ENCODE data around the gene WIPF3.

The WIPF3 gene

DNA sequence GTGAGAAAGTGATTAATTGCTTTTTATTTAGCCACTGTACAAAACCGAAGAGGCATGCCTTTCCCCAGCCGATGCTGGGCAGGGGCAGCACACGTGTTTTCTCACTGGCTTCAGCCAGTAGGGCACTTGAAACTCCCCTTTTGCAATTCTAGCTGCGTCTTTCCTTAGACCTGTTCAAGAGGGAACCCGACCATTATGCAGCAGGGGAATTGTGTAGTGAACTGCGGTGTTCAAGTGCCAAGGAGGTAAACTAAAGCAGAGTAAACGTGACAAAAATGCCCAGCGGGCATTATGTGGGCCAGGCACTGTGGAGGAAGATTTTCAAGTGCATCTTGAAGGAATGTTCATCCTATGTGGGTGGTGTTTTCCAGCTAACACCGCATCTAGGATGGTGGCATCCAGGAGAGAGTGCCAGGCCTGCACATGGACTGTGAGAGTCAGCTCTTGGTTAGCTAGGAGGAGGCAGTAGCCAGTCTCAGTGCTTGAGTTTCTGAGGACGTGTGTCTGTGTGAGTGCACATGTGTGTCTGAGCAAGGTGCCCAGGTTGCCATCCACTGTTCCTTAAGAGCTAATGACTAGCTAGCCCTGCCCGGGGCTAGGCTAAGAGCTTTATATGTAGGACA lies 3.3 kb downstream of the WIPF3 start:
- DNase-seq (ENCODE audit: low read depth) = no peak

DNA sequence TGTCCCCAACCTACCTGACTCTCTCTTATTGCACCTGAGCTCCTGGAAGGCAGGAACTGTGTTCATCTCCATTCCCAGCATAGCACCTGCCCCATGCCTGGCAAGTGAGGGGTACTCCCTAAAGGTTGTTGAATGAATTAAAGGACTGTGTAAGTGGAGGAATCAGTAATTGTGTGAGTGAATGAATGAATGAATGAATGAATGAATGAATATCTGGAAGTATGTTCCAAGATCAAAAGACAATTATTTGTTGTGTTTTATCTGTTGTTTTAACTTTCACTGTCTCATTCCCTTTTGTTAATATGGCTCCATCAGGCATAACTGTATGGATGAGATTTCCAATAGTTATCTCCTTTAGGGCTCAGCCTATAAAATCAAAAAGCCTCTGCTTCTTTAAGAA lies 4.0 kb downstream of the WIPF3 start:
- no peak for DNase-seq (ENCODE audit: low read depth)

- no peak for DNase-seq (ENCODE audit: low read depth)
These were observed 4.6 kb downstream of the WIPF3 start for GRCh38 chr7:29810813-29811482.

DNA sequence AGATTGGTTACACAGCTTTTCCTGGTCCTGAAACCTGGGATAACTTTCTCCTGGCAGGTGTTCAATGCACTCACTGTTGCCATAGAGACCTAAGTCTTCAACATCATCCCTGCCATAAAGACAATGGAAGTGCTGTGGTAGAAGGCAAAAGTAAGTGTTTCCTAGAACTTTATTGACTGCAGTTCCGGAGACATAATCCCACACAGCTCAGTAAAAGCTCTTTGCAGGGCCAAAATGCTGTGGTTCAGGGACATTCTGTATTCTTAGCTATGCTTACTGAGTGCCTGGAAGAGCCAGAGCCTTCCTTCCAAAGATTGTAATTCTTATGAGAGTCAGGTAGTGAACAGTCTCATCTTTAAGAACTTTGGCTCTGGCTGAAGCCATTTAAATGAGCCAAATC lies 5.3 kb downstream of the WIPF3 start:
- no peak for DNase-seq (ENCODE audit: low read depth)

DNA sequence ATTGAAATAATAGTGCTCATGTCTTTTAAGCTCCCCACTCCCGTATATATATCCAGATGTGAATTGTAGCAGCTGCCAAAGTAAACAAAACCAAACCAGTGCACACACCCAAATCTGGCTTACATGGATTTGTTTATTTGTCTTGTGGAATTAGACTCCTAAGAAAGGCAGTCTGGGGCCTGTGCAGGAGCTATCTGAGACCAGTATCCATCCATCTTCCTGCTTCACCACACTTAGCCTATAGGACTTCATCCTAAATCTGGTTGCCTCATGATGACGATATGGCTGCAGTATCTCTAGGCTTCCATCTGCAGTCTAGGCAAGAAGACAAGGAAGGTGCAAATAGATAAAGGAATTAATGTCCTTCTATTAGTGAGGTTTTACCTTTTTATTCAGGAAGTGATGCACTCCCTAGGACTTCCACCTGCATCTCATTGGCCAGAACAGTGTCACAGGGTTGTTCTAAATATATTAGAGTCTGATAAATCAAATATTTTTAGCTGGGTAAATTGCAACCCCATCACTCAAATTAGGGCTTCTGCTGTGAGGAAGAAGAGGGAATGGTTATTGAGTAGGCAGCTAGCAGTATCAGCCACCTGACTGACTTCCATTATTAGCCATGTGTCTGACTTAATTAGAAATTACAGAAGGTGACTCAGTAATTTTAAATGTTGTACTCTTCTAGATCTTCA lies 6.0 kb downstream of the WIPF3 start:
- no peak for DNase-seq (ENCODE audit: low read depth)

DNA sequence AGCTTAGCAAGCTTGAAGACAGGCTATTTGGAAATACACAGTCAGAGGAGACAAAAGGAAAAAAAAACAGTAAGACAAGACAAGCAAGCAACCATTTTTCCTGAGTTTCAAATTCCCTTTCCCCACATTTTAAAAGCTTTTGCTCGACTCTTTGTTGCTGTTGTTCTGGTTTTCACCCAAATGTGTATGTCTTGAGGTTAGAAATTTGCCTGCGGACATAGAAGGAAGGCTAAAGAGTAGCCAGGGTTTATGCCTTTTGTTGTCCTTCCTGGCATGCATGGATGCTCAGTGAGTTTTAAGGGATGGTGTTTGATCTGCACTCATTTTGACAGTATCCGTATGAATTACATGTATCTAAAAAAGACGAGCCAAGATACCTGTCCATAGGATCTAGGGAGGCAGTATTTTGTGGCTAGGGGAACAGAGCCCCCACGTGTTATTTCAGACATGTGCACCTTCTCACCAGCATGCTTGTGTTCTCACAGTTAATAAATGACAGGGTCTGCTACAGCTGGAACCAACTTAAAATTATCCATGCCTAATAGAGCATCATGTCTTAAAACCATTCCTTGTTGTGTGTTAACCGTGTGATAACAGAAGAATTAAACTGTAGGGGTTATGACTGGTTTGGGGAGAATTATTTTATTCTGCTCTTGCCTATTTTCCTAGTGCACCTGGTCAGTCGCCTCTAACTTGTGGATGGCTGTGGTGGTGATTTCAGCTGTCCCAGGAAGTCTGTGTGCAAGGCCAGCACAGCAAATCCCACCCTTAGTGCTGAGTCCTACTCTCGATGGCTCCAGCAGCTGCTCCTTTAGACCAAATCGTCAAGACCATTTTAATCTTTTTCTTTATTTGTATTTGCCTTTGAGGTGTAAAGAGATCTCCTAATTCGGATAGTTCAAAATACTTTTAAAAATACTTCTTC lies 9.1 kb downstream of the WIPF3 start:
- DNase-seq (ENCODE audit: low read depth) = no peak

- DNase-seq (ENCODE audit: low read depth) = no peak
These were observed 12.0 kb downstream of the WIPF3 start for GRCh38 chr7:29818308-29818707.

GRCh38 chr7:29825775-29826529 lies 19.6 kb downstream of the WIPF3 start:
- no peak for DNase-seq (ENCODE audit: low read depth)

- no peak for DNase-seq (ENCODE audit: low read depth)
These were observed 20.2 kb downstream of the WIPF3 start for GRCh38 chr7:29826530-29826822.

- no peak for DNase-seq (ENCODE audit: low read depth)
These were observed 20.6 kb downstream of the WIPF3 start for GRCh38 chr7:29826904-29827303.

DNA sequence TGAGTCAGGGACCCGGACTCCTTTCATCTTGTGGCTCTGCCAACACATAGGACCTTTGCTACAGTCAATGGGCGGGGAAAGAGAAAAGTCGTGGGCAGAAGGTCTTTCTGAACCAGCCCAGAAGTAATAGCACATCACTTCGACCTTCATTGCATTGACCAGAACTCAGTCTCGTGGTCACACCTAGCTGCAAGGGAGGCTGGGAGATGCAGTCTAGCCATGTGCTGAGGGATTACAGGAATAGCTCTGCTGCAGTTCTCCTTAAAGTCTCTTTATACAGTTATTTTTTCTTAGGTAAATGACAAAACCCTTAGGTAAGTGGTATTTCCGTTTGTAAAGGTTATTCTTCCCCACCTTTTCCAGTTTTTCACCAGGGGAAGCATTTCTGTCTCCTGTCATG lies 25.4 kb downstream of the WIPF3 start:
- DNase-seq (ENCODE audit: low read depth) = no peak

DNA sequence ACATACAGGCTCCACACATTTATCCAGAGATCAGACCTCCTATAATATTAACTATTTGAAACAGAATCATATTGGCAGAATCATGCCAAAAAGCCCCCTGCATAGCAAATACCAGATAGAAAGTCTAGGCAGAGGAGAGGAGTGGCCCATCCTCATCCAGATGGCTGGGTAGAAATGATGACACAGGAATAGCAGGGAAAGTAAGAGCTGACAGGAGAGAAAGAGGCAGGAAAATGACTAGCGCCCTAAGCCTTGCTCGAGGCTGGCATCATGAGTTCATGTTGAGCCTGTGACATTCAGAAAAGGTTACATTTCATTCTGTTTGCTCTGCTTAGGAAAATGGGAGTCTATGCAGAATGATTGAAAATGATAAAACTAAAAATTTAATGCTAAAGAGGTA lies 27.6 kb downstream of the WIPF3 start:
- no peak for DNase-seq (ENCODE audit: low read depth)

DNA sequence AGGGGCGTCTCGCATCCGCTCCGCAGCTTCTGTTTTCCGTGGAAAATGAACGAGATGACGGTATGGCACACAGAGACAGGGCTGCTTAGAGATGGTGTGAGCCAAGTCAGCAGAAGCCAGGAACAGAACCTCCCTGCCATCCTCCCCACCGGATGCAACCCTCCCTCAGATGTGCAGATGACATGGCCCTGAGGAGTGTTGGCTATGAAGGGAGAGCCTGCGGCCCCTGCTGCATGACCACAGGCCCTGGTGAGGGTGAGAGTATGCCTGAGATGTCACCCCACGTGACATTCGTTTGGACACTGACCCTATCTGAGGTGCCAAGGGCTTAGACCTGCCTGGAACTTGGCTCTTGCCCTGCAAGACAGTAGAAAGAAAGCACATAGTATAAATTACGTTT lies 29.4 kb downstream of the WIPF3 start:
- no peak for DNase-seq (ENCODE audit: low read depth)

DNA sequence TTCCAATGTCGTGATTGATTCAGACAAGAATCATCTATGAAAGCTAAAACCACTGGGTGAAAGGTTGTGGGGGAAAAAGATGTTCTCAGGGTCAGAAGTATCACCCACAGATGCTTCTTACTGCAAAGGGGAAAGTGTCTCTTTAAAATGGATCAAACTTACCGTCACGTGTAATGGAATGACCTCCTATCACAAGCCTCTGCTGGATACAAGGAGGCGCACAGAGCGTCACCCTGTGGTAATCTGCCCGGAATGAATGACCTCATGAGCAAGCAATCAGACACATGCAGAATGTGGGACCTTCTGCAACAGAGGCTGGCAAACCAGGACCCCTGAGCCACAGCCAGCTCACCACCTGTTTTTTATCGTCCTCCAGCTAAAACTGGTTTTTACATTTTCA lies 33.0 kb downstream of the WIPF3 start:
- DNase-seq (ENCODE audit: low read depth) = peak; percentile 26

DNA sequence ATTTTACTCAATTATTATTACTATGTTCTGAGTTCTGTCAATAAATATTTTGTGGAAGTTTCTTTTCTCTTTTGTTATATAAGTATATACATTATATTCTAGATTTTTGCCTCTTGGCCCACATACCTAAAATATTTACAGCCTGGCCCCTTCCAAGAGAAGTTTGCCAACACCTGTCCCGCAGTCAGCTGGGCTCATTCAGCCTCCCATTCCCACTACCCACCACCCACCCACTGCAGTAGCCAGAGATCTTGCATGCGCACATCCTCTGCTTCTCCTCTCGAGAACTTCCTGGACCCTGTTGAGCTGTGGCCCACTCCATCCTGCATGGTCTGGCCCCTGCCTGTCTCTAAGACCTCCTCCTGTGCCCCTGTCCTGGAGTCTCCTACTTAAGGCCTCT lies 33.6 kb downstream of the WIPF3 start:
- DNase-seq (ENCODE audit: low read depth) = no peak

- DNase-seq (ENCODE audit: low read depth) = no peak
These were observed 34.4 kb downstream of the WIPF3 start for GRCh38 chr7:29840701-29841100.

- no peak for DNase-seq (ENCODE audit: low read depth)
These were observed 35.8 kb downstream of the WIPF3 start for GRCh38 chr7:29841926-29842701.

DNA sequence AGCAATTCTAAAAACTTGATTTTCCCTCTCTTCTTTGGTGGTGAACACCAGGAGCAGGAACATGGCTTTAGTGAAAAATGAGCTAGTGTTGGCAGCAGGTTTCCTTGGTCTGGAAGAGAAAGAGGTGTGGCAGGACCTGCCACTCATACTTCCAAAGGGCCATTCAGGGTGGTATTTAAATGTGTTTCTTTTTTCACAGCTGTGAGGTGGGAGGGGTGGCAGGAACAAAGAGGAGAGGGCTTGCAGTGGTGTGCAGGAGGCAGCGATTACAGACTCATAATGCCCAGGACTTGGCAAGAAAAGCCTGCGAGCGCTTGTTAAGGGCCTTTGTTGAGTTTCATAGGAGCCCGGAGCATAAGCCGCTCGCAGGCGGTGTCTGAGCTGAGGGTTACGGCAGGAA lies 36.8 kb downstream of the WIPF3 start:
- DNase-seq (ENCODE audit: low read depth) = no peak

GRCh38 chr7:29843726-29844125 lies 37.4 kb downstream of the WIPF3 start:
- no peak for DNase-seq (ENCODE audit: low read depth)

DNA sequence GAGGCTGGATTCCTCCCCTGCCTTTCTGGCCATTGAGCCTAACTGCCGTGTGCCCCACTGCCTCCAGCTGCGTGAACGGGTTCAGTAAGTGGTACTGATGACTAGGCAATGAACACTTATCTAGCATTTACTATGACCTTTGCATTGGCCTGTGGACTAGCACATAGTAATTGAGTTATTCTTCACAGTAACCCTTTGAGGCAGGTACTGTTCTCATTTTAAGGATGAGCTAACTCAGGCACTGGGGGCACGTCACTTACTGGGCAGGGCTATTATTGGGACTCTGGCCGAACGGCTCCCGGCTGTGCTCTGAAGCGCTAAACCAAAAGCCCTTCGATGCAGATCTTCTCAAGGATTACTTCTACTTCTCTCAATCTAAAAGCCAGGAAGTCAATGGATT lies 38.3 kb downstream of the WIPF3 start:
- no peak for DNase-seq (ENCODE audit: low read depth)

DNA sequence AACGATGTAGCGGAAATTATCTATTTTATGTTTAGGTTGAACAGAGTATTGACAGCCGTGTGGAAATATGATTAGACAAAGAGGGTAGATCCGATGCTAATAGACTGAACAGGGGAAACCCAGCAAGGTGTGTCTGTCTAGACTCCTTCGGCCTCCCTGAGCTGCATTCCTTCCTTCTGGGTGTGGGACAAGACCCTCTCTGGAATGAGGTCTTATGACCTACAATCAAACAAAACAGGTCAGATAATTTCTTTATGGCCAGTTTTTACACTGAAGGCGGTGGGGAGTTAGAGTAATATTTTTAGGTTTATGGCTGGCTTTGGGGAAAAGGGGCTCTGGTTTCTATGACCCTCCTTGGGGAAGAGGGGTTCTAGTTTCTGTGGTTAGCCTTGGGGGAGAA lies 41.2 kb downstream of the WIPF3 start:
- DNase-seq (ENCODE audit: low read depth) = no peak

Measured in non-pigmented ciliary epithelial cell (primary cell).